CD4-positive, alpha-beta T cell treated with Interleukin-12 subunit alpha and Interleukin-12 subunit beta, for 1 hour (primary cell): ENCODE measurements around the gene PPIP5K1.
"Not testable (repeated sequence)": the region's sequence is repeated elsewhere in the genome, so short reads cannot be mapped to it uniquely, and the experiment has no call there.

Experiments used
- DNase-seq: peaks from one replicate; pipeline ENCODE4 v3.0.0-alpha.2; 2020

The PPIP5K1 gene

DNA sequence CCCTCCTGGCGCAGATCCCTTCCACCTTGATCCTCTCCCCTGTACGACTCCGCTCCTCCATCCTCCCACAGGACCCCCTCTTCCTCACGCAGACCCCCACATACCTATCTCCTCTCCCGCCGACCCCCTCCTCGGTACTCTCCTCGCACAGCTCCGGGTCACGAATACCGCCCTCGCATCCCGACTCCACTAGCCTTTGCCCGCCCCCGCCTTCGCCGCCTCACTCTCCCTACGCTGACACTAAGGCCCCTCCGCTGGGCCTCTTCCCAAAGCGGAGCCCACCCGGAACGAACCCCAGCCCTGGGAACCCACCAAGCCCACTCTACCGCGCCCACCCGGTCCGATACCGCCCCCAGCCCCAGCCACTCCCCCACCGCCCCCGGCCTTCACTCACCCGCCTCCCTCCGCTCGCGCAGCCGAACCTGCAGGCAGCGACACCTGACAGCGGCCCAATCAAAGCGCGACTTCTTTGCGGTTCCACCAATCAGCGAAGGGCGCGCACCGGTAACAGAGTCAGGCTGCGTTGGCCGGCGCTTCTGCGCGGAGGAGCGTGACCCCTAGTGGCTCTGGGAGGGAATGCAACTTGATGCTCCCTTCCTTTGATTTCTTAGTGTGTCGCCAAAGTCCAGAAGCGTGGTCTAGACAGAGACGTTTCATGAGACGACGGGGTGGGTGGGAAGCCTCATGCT, at the start of gene PPIP5K1:
Gene PPIP5K1, minus strand, starts transcription at position 431 of the 689 bp plus-strand sequence. CDS start 5,704 bp downstream, outside the sequence.
- not testable (repeated sequence) for DNase-seq

DNA sequence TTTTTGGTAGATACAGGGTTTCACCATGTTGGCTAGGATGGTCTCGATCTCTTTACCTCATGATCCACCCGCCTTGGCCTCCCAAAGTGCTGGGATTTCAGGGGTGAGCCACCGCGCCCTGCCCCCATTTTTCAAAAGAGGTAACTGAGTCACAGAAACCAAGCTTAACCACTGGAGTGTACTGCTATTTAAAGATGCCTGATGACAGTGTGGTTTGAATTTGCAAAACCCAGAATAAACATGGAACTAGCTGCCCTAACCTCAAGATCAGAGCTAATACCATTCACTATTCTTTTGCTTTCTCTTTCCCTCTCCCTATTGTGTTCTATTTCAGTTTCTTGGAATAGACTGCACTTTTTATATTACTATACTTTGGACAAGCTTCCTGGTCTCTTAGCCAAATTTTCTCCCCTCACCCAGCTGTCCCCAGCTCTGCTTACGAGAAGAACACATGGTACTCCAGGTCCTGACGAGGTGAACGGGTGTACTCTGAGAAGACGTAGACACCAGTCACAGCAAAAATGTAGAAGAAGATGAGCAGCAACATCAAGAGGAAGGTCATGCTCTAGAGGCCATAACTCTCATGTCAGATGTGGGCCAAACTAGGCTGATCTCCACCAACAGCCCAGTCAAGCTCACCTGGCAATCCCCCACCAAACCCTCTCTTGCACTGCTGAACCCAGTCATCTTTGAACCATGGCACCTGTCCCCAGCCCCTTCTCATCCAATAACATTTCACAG, 48.6 kb upstream of the PPIP5K1 start:
- DNase-seq: not testable (repeated sequence)

GRCh38 chr15:43626937-43627336, 36.9 kb upstream of the PPIP5K1 start:
- DNase-seq: not testable (repeated sequence)

DNA sequence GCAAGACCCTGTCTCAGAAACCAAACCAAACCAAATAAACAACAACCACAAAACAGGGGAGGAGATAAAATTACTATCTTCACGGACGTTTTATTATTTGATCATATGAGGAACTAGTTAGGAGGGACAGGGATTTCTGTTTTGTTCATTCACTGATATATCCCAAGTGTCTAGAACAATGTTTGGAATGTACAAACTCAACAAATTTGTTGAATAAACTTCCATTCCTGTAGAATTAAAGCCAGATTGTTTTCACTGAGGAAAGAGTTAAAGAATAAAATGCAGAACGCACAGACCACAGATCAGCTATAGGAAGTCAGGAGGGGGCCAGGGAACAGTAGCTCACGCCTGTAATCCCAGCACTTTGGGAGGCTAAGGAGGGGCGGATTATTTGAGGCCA, 35.1 kb upstream of the PPIP5K1 start:
- DNase-seq: no peak

DNA sequence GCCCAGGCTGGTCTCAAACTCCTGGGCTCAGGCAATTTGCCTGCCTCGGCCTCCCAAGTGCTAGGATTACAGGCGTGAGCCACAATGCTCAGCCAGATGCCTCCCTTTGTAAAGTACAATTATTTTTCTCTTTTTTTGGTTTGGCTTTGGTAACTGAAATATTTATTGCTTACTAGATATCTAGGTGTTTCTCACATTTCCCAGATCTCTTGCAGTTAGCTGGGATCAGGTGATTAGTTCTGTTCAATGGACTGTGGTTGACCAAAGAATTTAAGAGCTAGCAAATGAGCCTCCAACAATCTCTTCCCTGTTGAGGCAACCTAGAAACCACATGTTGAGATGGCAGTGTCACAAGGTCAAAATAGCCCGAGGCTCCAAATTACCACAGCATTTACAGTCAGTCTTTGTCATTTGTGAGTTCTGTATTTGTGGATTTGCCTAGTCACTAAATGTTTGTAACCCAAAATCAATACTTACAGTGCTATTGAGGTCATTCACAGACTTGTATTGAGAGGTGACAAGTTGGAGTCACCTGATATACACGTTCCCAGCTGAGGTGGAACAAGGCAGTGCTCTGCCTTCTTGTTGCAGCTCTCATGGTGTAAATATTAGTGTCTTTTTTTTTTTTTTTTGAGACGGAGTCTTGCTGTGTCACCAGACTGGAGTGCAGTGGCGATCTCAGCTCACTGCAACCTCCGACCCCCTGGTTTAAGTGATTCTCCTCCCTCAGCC, 32.2 kb upstream of the PPIP5K1 start:
- not testable (repeated sequence) for DNase-seq

DNA sequence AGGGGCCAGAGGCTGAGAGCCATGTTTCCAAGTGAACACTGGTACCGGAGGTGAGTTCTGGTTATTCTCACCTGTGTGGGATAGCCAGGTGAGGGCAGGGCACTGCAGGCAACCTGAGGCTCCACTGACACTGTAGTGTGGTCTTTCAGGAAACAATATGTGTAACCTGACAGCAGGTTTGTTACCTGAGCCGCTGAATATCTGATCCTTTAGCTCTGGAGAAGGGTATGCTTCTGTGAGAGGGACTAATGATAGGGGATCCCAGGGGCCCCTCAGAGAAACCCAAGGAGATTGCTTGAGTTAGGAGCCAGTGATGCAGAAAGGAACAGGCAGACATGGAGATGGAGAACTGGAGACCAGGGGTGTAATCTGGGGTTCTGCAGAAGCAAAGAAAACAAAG, 28.7 kb upstream of the PPIP5K1 start, which contains the start of gene STRC:
Gene STRC, minus strand, starts transcription at position 101 of the 400 bp plus-strand sequence. Its CDS starts 78 bp downstream, at position 23.
- DNase-seq: not testable (repeated sequence)

GRCh38 chr15:43617750-43618149, 27.7 kb upstream of the PPIP5K1 start:
- DNase-seq: not testable (repeated sequence)

- DNase-seq: not testable (repeated sequence)
Observed at GRCh38 chr15:43602233-43602632, 12.2 kb upstream of the PPIP5K1 start.

GRCh38 chr15:43600200-43600599, 10.2 kb upstream of the PPIP5K1 start:
- not testable (repeated sequence) for DNase-seq

- DNase-seq: not testable (repeated sequence)
Observed at GRCh38 chr15:43599131-43599530, 9.1 kb upstream of the PPIP5K1 start.

DNA sequence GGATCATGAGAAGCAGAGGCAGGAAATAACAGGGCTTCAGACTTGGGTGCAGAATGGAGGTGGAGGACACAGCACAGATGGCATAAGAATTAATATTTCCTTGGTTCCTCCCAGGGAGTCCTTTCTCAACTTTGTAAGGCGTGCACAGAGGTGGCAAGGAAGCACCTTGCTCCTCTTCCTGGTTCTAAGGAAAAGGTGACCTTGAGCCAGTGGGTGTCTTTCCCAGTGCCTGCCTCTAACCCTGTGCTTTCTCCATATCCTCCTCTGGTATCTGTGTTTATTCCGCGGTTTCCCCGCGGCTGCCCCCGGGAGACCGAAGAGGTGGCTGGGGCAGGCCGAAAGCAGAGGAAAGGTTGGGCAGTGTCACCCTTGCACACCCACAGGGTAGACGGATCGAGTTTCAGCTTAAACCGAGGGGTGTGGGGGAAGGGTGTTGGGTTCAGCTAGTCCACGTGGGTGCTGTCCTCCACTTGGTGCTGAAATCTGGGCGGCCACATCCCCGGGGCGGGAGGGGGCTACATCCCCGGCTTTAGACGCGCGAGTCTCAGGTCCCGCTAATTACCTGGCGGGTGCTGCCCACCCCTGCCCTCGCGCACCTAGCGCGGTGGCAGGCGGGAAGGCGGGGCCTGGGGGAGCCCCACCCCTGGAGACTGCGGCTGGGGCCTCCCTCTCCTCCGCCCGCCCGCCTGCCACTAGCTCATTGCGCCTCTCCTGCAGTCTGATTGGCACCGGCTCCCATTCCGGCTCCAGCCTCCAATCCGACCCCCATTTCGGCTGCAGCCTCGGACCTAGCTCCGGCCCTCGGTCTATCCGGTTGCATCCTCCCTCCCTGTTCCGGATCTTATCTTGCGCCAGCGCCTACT, 3.6 kb upstream of the PPIP5K1 start, which contains the start of gene CKMT1B:
Gene CKMT1B, plus strand, starts transcription at position 700 of the 863 bp plus-strand sequence. CDS start 192 bp downstream, outside the sequence.
- not testable (repeated sequence) for DNase-seq

DNA sequence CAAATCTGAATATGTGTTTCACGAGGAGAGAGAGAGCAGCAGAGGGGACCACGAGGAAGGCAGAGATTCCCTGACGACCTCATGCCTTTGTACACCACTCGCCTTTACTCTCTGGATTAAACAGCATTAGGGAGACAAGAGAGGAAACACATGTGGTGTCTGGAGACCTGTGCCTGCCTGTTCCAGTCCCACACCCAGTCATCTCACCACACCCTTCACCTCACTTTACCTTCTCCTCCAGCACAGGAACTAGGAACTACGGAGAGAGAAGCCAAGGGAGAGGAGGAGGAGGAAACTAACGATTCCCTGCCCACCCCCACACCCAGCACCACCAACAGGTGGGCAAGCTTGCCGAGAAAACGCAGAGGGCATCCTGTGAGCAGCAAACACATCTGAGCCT, 2.8 kb upstream of the PPIP5K1 start:
- DNase-seq: not testable (repeated sequence)

GRCh38 chr15:43574607-43575006, 15.4 kb downstream of the PPIP5K1 start:
- not testable (repeated sequence) for DNase-seq

GRCh38 chr15:43566615-43567014, 23.4 kb downstream of the PPIP5K1 start:
- DNase-seq: not testable (repeated sequence)

DNA sequence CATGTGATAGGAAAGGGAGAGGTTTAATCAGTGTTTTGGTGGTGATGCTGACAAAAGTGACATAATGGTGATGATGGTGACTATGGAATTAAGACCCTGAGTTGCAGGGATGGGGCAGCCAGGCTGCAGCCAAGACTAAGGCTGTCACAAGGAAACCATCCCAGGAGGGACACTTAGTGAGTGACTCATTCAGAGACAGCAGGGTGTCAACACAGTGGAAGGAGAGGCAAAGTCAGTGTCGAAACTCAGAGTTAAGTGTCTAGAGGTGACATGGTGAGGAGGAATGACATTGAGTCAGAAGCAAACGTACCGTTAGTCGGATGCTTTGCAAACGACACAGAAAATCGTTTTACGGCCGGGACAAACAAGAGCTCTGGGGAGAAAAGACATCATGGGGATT, 26.2 kb downstream of the PPIP5K1 start:
- not testable (repeated sequence) for DNase-seq

- DNase-seq: not testable (repeated sequence)
Observed at GRCh38 chr15:43562753-43563152, 27.3 kb downstream of the PPIP5K1 start.

GRCh38 chr15:43552986-43553385, 37.0 kb downstream of the PPIP5K1 start:
- no peak for DNase-seq

DNA sequence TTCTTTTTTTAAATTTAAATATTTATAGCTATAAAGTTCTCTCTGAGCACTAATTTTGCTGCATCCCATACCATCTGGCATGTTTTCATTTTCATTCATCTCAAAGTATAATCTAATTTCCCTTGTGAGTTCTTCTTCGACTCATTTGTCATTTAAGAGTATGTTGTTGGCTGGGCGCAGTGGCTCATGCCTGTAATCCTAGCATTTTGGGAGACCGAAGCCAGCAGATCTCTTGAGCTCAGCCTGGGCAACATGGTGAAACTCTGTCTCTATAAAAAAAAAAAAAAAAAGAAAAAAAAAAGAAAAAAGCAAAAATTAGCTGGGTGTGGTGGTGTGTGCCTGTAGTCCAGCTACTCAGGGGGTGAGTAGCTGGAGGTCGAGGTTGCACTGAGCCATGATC, 37.8 kb downstream of the PPIP5K1 start:
- DNase-seq: no peak

DNA sequence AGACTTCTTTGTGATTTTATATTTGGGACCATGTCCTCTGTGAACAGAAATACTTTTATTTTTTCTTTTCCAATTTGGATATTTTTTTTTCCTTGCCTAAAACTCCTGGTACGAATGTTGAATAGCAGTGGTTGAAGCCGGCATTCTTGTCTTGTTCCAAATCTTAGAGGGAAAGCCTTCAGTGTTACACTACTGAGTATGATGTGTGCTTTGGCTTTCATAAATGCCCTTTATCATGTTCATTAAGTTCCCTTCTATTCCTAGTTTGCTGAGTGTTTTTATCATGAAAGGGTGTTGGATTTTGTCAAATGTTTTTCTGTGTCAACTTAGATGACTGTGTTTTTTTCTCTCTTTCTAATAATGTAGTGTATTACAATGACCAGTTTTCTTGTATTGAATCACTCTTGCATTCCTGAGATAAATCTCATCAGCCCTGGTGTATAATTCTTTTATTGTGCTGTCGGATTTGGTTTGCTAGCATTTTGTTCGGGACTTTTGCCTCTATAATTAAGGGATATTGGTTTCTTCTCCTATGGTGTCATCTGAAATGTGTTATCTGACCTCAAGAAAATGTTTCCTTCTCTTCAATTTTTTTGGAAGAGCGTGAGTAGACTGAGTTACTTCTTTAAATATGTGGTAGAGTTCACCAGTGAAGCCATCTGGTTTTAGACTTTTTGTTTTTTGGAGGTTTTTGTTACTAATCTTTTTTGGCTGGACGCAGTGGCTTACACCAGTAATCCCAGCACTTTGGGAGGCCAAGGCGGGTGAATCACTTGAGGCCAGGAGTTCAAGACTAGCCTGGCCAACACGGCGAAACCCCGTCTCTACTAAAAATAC, 39.3 kb downstream of the PPIP5K1 start:
- no peak for DNase-seq

- no peak for DNase-seq
Observed at GRCh38 chr15:43547539-43547938, 42.5 kb downstream of the PPIP5K1 start.

DNA sequence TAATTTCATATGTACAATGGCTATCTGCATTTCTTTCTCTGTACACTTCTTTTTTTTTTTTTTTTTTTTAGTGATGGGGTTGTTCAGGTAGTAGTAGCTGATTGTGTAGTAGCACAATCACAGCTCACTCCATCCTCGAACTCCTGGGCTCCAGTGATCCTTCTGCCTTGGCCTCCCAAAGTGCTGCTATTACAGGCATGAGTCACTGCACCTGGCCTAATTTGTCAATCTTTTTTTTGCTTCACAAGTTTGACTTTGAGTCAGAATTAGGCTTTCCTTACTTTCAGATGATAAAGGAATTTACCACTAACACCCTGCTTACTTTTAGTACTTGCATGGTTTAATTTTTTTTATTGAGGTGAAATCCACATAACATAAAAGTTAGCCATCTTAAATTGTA, 44.6 kb downstream of the PPIP5K1 start:
- no peak for DNase-seq
